ENCODE measurements around the gene ARSB.

The ARSB gene

GRCh38 chr5:78727786-78728761 lies 257.0 kb downstream of the ARSB start:
- no peak overlapping the region for H3K4me3 ChIP-seq (IDR thresholded peaks at IDR 0.05; ENCODE audit: insufficient read depth, low read depth, low read length)
- H3K36me3 ChIP-seq (ENCODE audit: insufficient read depth), result no peaks in the 10 kb centered on the region
- peak overlapping the region; percentile 43 for H3K9ac ChIP-seq
- H2AFZ ChIP-seq (ENCODE audit: low read depth), result peak overlapping the region; percentile 69
- no peaks in the 10 kb centered on the region for H4K20me1 ChIP-seq (ENCODE audit: insufficient read depth)
- H3K4me1 ChIP-seq (ENCODE audit: low read depth, poor library complexity, severe bottlenecking), result peaks cover 52% of the 10 kb centered on the region
- no peaks in the 10 kb centered on the region for H3K79me2 ChIP-seq (ENCODE audit: insufficient read depth, low read depth)
- peak overlapping the region; percentile 75 for H3K27ac ChIP-seq
- H3K27me3 ChIP-seq (ENCODE audit: insufficient read depth, low read depth), result no peaks in the 10 kb centered on the region
- no peak for TF ChIP-seq CTCF (conservative IDR thresholded peaks at IDR 0.05; ENCODE audit: low read depth, low read length)
- H3K4me2 ChIP-seq, result peak overlapping the region; percentile 64
